ENCODE data around the gene DTX3.
"Not testable (repeated sequence)": the region's sequence is repeated elsewhere in the genome, so short reads cannot be mapped to it uniquely, and the experiment has no call there.

Gene DTX3

GRCh38 chr12:57631566-57632072 is 27.0 kb downstream of the DTX3 start:
- H3K27me3 ChIP-seq (ENCODE audit: control insufficient read depth, insufficient read depth, low read length), result peaks cover 86% of the 10 kb centered on the region
- H3K36me3 ChIP-seq (ENCODE audit: control insufficient read depth, low read depth, low read length), result no peaks in the 10 kb centered on the region
- H3K4me1 ChIP-seq (ENCODE audit: control insufficient read depth, low read depth, low read length), result peaks cover 18% of the 10 kb centered on the region
- no peak overlapping the region for H3K9ac ChIP-seq (ENCODE audit: low read length)
- H3K27ac ChIP-seq (ENCODE audit: low read length), result no peak overlapping the region
- H3K4me3 ChIP-seq (ENCODE audit: low read length), result peak overlapping the region; percentile 52
- H3K9me3 ChIP-seq (ENCODE audit: control insufficient read depth, low read depth, low read length), result no peaks in the 10 kb centered on the region

- no peaks in the 10 kb centered on the region for H3K36me3 ChIP-seq (ENCODE audit: control insufficient read depth, low read depth, low read length)
- H3K4me1 ChIP-seq (ENCODE audit: control insufficient read depth, low read depth, low read length), result peaks cover 15% of the 10 kb centered on the region
- H3K27ac ChIP-seq (ENCODE audit: low read length), result no peak overlapping the region
- H3K27me3 ChIP-seq (ENCODE audit: control insufficient read depth, insufficient read depth, low read length), result peaks cover 79% of the 10 kb centered on the region
- peak overlapping the region; percentile 52 for H3K4me3 ChIP-seq (ENCODE audit: low read length)
- H3K9me3 ChIP-seq (ENCODE audit: control insufficient read depth, low read depth, low read length), result no peaks in the 10 kb centered on the region
- no peak overlapping the region for H3K9ac ChIP-seq (ENCODE audit: low read length)
Observed at GRCh38 chr12:57632073-57632957, 27.7 kb downstream of the DTX3 start.

- Histone ChIP-seq H3K4me3 (ENCODE audit: low read length) (peak within 1 kb of the TSS; percentile 52), H3K27ac (ENCODE audit: low read length) (no peak within 1 kb of the TSS), H3K9me3 (ENCODE audit: control insufficient read depth, low read depth, low read length) (no peaks in the 10 kb centered on the region), H3K9ac (ENCODE audit: low read length) (no peak within 1 kb of the TSS), H3K4me1 (ENCODE audit: control insufficient read depth, low read depth, low read length) (peaks cover 7% of the 10 kb centered on the region), H3K36me3 (ENCODE audit: control insufficient read depth, low read depth, low read length) (no peaks in the 10 kb centered on the region), H3K27me3 (ENCODE audit: control insufficient read depth, insufficient read depth, low read length) (peaks cover 70% of the 10 kb centered on the region)
Observed at GRCh38 chr12:57632958-57633840, 28.6 kb downstream of the DTX3 start, which contains the start of gene B4GALNT1. TSS of gene B4GALNT1 (minus strand) at chr12:57633201. CDS start at chr12:57632132, 1,069 bp downstream.

DNA sequence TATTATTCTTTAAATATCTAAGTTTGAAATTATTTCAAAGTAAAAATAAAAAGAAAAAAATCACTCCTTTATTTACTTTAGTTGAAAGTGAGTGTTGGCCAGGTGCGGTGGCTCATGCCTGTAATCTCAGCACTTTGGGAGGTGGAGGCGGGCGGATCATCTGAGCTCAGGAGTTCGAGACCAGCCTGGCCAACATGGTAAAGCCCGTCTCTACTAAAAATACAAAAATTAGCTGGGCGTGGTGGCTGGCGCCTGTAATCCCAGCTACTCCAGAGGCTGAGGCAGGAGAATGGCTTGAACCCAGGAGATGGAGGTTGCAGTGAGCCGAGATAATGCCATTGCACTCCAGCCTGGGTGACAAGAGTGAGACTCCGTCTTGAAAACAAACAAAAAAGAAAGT is 32.1 kb downstream of the DTX3 start:
- peaks cover 35% of the 10 kb centered on the region for H3K27me3 ChIP-seq (ENCODE audit: control insufficient read depth, insufficient read depth, low read length)

DNA sequence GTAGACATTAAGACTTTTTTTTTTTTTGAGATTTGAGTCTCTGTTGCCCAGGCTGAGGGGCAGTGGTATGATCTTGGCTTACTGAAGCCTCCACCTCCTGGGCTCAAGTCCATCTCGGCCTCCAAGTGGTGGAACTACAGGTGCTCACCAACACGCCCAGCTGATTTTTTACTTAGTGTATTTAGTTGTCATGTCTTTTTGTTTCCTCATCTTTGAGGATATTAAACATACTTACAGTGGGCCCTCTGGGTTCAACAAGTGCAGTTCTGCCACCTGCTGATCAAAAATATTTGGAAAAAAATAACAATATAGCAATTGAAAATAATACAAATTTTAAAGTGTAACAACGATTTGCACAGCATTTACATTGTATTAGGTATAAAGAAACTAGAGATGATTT is 32.7 kb downstream of the DTX3 start:
- Histone ChIP-seq H3K9me3 (ENCODE audit: control insufficient read depth, low read depth, low read length) (no peaks in the 10 kb centered on the region), H3K4me1 (ENCODE audit: control insufficient read depth, low read depth, low read length) (peaks cover 3% of the 10 kb centered on the region), H3K4me3 (ENCODE audit: low read length) (no peak overlapping the region), H3K27me3 (ENCODE audit: control insufficient read depth, insufficient read depth, low read length) (peaks cover 28% of the 10 kb centered on the region), H3K9ac (ENCODE audit: low read length) (no peak overlapping the region), H3K36me3 (ENCODE audit: control insufficient read depth, low read depth, low read length) (no peaks in the 10 kb centered on the region), H3K27ac (ENCODE audit: low read length) (no peak overlapping the region)

More for the DNA sequence above, 32.1 kb downstream of the DTX3 start:
- H3K36me3 ChIP-seq (ENCODE audit: control insufficient read depth, low read depth, low read length); H3K4me3 ChIP-seq (ENCODE audit: low read length); H3K4me1 ChIP-seq (ENCODE audit: control insufficient read depth, low read depth, low read length); H3K27ac ChIP-seq (ENCODE audit: low read length); H3K9ac ChIP-seq (ENCODE audit: low read length); H3K9me3 ChIP-seq (ENCODE audit: control insufficient read depth, low read depth, low read length): not testable (repeated sequence)

DNA sequence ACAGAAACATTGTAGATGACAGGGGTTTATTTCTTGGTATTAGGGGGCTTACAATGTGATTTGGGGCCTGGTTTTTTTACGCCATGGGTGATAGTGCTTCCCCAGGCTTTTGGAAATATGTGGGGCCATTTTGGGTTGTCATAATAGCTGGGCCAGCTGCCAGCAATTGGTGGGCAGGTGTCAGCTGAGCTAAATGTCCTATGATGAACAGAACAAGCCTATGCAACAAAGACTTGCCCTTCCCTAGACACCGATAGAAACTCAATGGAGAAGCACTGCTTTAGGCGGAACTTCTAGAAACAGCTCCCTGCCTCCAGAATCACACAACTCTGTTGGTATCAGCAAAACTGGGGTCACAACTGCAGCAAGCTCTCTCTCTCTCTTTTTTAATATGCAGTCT is 33.5 kb downstream of the DTX3 start:
- H3K27ac ChIP-seq (ENCODE audit: low read length), result no peak overlapping the region
- H3K9ac ChIP-seq (ENCODE audit: low read length), result no peak overlapping the region
- no peaks in the 10 kb centered on the region for H3K9me3 ChIP-seq (ENCODE audit: control insufficient read depth, low read depth, low read length)
- H3K4me3 ChIP-seq (ENCODE audit: low read length), result no peak overlapping the region
- H3K4me1 ChIP-seq (ENCODE audit: control insufficient read depth, low read depth, low read length), result peaks cover 3% of the 10 kb centered on the region
- H3K27me3 ChIP-seq (ENCODE audit: control insufficient read depth, insufficient read depth, low read length), result peaks cover 22% of the 10 kb centered on the region
- H3K36me3 ChIP-seq (ENCODE audit: control insufficient read depth, low read depth, low read length), result no peaks in the 10 kb centered on the region

DNA sequence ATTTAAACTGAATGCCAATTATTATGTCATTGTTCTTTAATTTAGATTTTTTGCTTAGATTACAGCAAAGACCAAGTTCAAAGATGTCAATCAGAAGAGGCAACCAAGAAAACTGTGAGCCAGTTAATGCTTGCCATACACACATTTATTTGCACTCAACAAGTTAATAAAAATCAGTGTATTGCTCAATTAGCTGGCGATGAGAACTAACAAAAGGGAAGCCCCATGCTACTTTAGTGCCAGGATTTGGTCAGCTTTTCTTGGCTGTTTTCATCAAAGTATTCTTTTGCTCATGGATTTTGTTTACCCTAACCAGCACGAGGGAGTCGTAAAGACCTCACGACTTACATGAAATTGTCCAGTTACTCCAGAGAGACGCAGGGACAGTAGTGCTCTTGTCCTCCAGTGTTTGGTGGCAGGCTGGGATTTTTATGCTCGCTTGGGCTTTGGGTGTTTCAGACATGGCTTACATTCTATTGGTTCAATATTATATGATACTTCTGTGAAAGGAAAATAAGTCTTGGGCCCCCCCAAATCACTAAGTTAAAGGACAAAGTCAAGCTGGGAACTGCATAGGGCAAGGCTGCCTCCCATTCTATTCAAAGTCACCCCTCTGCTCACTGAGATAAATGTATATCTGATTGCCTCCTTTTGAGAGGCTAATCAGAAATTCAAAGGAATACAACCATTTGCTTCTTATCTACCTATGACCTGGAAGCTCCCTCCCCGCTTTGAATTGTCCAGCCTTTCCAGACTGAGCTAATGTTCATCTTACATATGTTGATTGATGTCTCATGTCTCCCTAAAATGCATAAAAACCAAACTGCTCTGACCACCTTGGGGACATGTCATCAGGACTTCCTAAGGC is 35.8 kb downstream of the DTX3 start:
- Histone ChIP-seq H3K4me1 (ENCODE audit: control insufficient read depth, low read depth, low read length) (peaks cover 3% of the 10 kb centered on the region), H3K36me3 (ENCODE audit: control insufficient read depth, low read depth, low read length) (no peaks in the 10 kb centered on the region), H3K9ac (ENCODE audit: low read length) (no peak overlapping the region), H3K9me3 (ENCODE audit: control insufficient read depth, low read depth, low read length) (no peaks in the 10 kb centered on the region), H3K27me3 (ENCODE audit: control insufficient read depth, insufficient read depth, low read length) (peaks cover 7% of the 10 kb centered on the region), H3K27ac (ENCODE audit: low read length) (no peak overlapping the region), H3K4me3 (ENCODE audit: low read length) (no peak overlapping the region)

DNA sequence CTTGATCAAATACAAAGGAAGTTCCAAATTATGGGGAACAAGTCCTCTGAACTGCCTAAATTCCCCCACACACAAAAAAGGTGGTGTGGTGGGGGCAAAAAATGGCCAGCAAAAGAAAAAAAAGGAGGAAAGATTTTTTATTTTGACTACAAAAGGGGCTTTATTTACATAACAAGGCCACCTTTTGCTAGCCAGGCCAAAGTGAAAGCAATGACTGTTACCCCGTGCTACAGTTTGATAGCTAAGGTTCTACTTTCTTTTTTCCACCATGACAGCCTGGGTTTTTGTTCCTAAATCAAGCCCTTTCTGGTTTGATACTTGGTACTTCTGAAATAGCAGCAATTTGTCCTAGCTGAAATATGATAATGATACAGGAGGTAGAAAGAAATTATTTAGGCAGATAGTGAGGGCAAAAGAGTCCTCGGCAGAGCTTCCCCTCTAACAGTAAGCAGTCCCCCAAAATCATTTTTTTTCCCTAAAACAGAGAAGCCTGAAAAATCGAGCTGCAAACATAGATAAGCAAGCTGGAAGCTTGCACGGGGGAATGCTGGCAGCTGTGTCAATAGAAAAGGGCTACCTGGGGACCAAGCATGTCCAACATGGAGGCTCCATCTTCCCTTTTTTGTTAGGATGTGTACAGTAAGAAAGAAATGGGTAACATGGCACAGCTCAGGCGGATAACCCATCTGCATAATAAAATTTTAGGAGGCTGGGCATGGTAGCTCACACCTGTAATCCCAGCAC is 37.2 kb downstream of the DTX3 start:
- no peaks in the 10 kb centered on the region for H3K27me3 ChIP-seq (ENCODE audit: control insufficient read depth, insufficient read depth, low read length)
- peaks cover 3% of the 10 kb centered on the region for H3K4me1 ChIP-seq (ENCODE audit: control insufficient read depth, low read depth, low read length)
- no peak overlapping the region for H3K9ac ChIP-seq (ENCODE audit: low read length)
- H3K36me3 ChIP-seq (ENCODE audit: control insufficient read depth, low read depth, low read length), result no peaks in the 10 kb centered on the region
- H3K27ac ChIP-seq (ENCODE audit: low read length), result no peak overlapping the region
- no peak overlapping the region for H3K4me3 ChIP-seq (ENCODE audit: low read length)
- H3K9me3 ChIP-seq (ENCODE audit: control insufficient read depth, low read depth, low read length), result no peaks in the 10 kb centered on the region

DNA sequence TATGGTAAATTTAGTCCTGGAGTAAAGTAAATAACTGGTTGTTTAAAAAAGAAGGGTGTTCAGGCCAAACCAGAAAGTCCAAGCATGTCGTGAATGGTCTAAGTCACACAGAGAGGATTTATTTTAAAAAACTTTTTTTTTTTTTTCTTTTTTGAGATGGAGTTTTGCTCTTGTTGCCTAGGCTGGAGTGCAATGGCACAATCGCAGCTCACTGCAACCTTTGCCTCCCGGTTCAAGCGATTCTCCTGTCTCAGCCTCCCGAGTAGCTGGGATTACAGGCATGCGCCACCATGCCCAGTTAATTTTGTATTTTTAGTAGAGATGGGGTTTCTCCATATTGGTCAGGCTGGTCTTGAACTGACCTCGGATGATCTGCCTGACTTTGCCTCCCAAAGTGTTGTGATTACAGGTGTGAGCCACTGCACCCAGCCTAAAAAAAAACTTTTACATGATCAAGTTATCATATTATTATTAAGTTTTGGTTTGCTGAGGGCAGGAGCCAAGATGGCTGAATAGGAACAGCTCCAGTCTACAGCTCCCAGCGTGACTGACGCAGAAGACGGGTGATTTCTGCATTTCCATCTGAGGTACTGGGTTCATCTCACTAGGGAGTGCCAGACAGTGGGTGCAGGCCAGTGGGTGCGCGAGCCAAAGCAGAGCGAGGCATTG is 41.5 kb downstream of the DTX3 start:
- not testable (repeated sequence) for H3K36me3 ChIP-seq (ENCODE audit: control insufficient read depth, low read depth, low read length); H3K9ac ChIP-seq (ENCODE audit: low read length); H3K9me3 ChIP-seq (ENCODE audit: control insufficient read depth, low read depth, low read length); H3K4me3 ChIP-seq (ENCODE audit: low read length); H3K4me1 ChIP-seq (ENCODE audit: control insufficient read depth, low read depth, low read length); H3K27ac ChIP-seq (ENCODE audit: low read length); H3K27me3 ChIP-seq (ENCODE audit: control insufficient read depth, insufficient read depth, low read length)

GRCh38 chr12:57646659-57647049 is 42.0 kb downstream of the DTX3 start:
- H3K4me1 ChIP-seq (ENCODE audit: control insufficient read depth, low read depth, low read length); H3K27ac ChIP-seq (ENCODE audit: low read length); H3K9me3 ChIP-seq (ENCODE audit: control insufficient read depth, low read depth, low read length); H3K4me3 ChIP-seq (ENCODE audit: low read length); H3K36me3 ChIP-seq (ENCODE audit: control insufficient read depth, low read depth, low read length); H3K27me3 ChIP-seq (ENCODE audit: control insufficient read depth, insufficient read depth, low read length); H3K9ac ChIP-seq (ENCODE audit: low read length): not testable (repeated sequence)
